ENCODE data around the gene SLBP.
A peak's percentile ranks its signal among the peaks of the same experiment; 100 is the strongest.
"Not testable (repeated sequence)": the region's sequence is repeated elsewhere in the genome, so short reads cannot be mapped to it uniquely, and the experiment has no call there.

SLBP gene

GRCh38 chr4:1708581-1708980 lies 3.5 kb downstream of the SLBP start:
- no peak for DNase-seq

GRCh38 chr4:1706358-1706757 lies 5.8 kb downstream of the SLBP start:
- DNase-seq: no peak

GRCh38 chr4:1705732-1706131 lies 6.4 kb downstream of the SLBP start:
- no peak for DNase-seq

GRCh38 chr4:1703867-1704266 lies 8.3 kb downstream of the SLBP start:
- DNase-seq: no peak

GRCh38 chr4:1701671-1702070 lies 10.4 kb downstream of the SLBP start:
- DNase-seq: not testable (repeated sequence)

GRCh38 chr4:1695913-1696312 lies 16.2 kb downstream of the SLBP start:
- DNase-seq: no peak

GRCh38 chr4:1693131-1693896 lies 18.8 kb downstream of the SLBP start:
- no peak for DNase-seq

- DNase-seq: no peak
These were observed 20.3 kb downstream of the SLBP start for GRCh38 chr4:1691737-1692373.

GRCh38 chr4:1690698-1691097 lies 21.4 kb downstream of the SLBP start:
- DNase-seq: no peak

- no peak for DNase-seq
These were observed 25.6 kb downstream of the SLBP start for GRCh38 chr4:1686440-1687036.

- DNase-seq: no peak
These were observed 26.6 kb downstream of the SLBP start for GRCh38 chr4:1685235-1686150.

GRCh38 chr4:1684506-1685234 lies 27.4 kb downstream of the SLBP start:
- DNase-seq: no peak

GRCh38 chr4:1683736-1684505 lies 28.2 kb downstream of the SLBP start, which contains the start of gene FAM53A:
Gene FAM53A (minus strand): TSS chr4:1684313. CDS start chr4:1668741, 15,572 bp downstream.
- peak; percentile 68 for DNase-seq

- DNase-seq: no peak
These were observed 28.8 kb downstream of the SLBP start for GRCh38 chr4:1683261-1683735.

GRCh38 chr4:1682860-1683259 lies 29.3 kb downstream of the SLBP start:
- no peak for DNase-seq

GRCh38 chr4:1678244-1678643 lies 33.9 kb downstream of the SLBP start:
- DNase-seq: no peak

- DNase-seq: no peak
These were observed 35.3 kb downstream of the SLBP start for GRCh38 chr4:1676605-1677525.

- DNase-seq: no peak
These were observed 36.3 kb downstream of the SLBP start for GRCh38 chr4:1675802-1676137.

GRCh38 chr4:1675136-1675801 lies 36.9 kb downstream of the SLBP start:
- no peak for DNase-seq

- DNase-seq: no peak
These were observed 37.4 kb downstream of the SLBP start for GRCh38 chr4:1674682-1675081.

Data from NCI-H1105 (cell line).